Adipose tissue (tissue), 3 donors: ENCODE measurements around the gene ANKRD40. TPM values are rescaled to one million over a fixed set of nuclear protein-coding genes. Genes with fewer than 3 reads are reported as not detected.
A peak's percentile ranks its signal among the peaks of the same experiment; 100 is the strongest.
"Not testable (repeated sequence)": the region's sequence is repeated elsewhere in the genome, so short reads cannot be mapped to it uniquely, and the experiment has no call there.

Experiments
- H3K27ac ChIP-seq: one replicate; pipeline ENCODE4 v1.5.1; 2013; ENCODE audit warnings: low read depth, low read length
- WGBS, 3 donors: extraction: QIAGEN DNeasy Blood & Tissue Kit; methylation state at CpG; one replicate each; pipeline ENCODE4 v1.1.7; 2013; 5-methylcytosine and 5-hydroxymethylcytosine counted together
- polyA plus RNA-seq, 3 donors: library from polyadenylated mRNA; stranded (reverse); fragments of 200-250 nt; gene quantifications; one replicate each; pipeline ENCODE4 v1.2.3, GENCODE V29; 2013
- donor health status: healthy with polysubstance abuse.
- donor health status: Bipolar disorder and iron deficiency.
- donor health status: healthy.

Gene ANKRD40
- polyA plus RNA-seq, 3 donors, result 8.2 to 37.9 (median 35.7) TPM

- H3K27ac ChIP-seq, result peak within 1 kb of the TSS; percentile 71
- WGBS, 3 donors, result 1 to 2% (median 2%) methylated on average over 56 to 76 of the region's 76 CpGs
These were observed 11.6 kb upstream of the ANKRD40 start, which contains the start of gene LUC7L3 for GRCh38 chr17:50719144-50719923. LUC7L3 (plus strand) TSS chr17:50719603; CDS start chr17:50719733, 130 bp downstream.

DNA sequence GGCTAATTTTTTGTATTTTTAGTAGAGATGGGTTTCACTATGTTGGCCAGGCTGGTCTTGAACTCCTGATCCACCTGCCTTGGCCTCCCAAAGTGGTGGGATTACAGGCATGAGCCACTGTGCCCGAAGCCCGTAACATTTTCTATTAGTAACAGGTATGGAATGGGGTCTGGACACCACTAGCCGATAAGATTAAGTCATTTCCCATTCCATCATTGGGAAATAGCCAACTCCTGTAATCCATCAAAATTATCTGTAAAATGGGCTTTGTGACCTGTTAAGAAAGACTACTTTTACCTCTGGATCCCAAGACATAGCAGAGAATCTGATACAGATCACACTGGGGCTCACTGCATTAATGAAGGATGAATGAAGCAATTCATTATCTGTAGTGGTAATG, 7.8 kb upstream of the ANKRD40 start:
- no peak overlapping the region for H3K27ac ChIP-seq
- 83 to 90% (median 89%) methylated on average over 3 of the region's 3 CpGs for WGBS, 3 donors

GRCh38 chr17:50712641-50713040, 4.9 kb upstream of the ANKRD40 start:
- H3K27ac ChIP-seq, result no peak overlapping the region
- 87 to 88% (median 88%) methylated on average over 9 of the region's 9 CpGs for WGBS, 3 donors

- 89 to 95% (median 92%) methylated on average over 4 of the region's 4 CpGs for WGBS, 3 donors
- no peak overlapping the region for H3K27ac ChIP-seq
These were observed 2.9 kb upstream of the ANKRD40 start for GRCh38 chr17:50710650-50711049.

- 90 to 93% (median 90%) methylated on average over 2 of the region's 2 CpGs for WGBS, 3 donors
- H3K27ac ChIP-seq, result no peak overlapping the region
These were observed 2.3 kb upstream of the ANKRD40 start for GRCh38 chr17:50710025-50710424.

GRCh38 chr17:50709053-50709452, 1.3 kb upstream of the ANKRD40 start:
- H3K27ac ChIP-seq, result not testable (repeated sequence)
- WGBS, 3 donors, result 81 to 87% (median 83%) methylated on average over 4 of the region's 4 CpGs

DNA sequence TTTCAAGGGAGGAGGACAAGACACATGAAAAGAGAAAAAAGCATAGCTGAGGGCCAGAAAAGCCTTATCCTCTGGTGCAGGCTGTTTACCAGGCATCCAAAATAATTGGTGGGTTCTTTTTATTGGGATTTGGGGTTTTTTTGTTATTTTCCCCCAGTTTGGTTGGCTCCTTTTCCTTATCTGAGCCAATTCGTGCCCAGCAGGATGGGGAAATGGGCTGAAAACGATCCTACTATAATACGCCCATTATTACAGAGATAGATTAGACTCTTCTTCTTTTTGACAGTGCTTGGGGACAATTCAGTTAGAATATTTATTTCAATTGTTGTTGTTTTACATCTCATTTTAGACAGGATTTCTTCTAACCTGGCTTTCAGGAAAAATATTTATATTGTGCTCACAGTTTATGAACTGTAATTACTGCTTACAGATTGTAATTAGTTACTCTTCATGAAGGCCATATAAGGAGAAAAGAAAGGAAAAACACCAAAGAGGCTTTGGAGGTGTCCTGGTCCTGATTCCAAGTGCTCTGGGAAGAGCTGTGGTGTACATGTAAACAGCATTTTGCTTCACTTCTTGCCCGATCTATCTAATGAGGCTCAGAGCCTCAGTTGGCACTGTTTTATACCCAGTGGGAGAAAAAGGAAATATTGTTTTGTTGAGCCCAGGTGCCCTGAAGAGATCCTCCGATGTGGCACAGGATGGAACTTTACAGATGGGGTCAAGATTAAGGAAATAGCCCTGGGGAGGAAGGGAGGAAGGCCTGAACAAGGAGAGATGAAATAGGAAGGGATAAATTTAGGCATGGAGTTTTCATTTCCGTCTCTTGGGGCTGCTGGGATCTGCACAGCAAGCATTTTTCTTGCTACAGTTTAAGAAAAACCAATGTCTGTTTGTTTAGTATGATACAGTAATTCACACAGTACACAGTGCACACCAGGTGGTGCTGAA, 611 bp upstream of the ANKRD40 start:
- peak overlapping the region; percentile 56 for H3K27ac ChIP-seq
- 2 to 7% (median 3%) methylated on average over 6 of the region's 6 CpGs for WGBS, 3 donors

DNA sequence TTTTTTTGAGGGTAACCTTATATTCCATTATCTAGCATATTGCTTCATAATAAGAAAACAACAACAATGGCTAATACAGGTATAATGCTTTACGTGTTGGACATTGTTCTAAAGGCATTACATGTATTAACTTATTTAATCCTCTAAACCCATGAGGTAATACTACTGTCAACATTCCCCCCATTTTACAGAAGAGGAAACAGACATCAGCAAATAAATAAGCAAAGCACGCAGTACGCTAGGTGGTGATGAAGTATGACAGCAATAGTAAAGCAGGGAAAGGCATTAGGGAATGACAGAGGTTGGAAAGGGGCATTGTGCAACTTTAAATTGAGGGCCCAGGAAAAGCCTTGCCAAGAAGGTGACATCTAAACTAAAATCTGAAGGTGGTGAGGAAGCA, 4.6 kb downstream of the ANKRD40 start:
- H3K27ac ChIP-seq, result no peak overlapping the region
- 66 to 91% (median 88%) methylated on average over 3 of the region's 3 CpGs for WGBS, 3 donors

GRCh38 chr17:50699410-50699809, 8.3 kb downstream of the ANKRD40 start:
- WGBS, 3 donors, result 81 to 85% (median 83%) methylated on average over 7 of the region's 7 CpGs
- no peak overlapping the region for H3K27ac ChIP-seq

DNA sequence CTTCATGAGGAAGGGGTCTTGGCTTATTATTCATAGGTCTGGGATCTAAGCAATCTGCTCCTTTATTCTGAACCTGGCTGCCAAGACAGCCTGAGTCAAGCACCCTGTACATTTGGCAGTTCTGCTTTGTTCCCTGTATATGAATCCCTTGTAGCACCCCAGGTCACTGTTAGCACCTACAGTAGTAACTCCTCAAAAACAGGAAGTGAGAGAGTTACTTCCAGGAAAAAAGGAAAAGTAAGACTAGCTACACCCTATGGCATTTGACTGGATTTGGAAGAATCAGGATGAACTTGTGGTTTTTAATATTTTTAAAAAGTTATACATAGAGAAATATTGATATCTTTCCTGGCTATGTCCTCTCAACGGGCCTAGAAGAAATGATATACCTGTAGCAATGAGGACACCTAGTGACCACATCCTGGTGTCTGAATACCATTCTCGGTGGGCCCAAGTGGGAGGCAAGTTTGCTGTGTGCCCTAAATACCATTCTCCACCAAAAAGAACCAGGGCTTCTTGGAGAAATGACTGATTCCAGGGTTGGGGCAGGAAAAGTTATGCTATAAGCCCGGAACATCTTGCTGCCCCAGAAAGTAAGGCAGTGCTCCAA, 9.9 kb downstream of the ANKRD40 start:
- H3K27ac ChIP-seq, result no peak overlapping the region
- WGBS, 3 donors, result 39 to 53% (median 51%) methylated on average over 3 of the region's 3 CpGs

DNA sequence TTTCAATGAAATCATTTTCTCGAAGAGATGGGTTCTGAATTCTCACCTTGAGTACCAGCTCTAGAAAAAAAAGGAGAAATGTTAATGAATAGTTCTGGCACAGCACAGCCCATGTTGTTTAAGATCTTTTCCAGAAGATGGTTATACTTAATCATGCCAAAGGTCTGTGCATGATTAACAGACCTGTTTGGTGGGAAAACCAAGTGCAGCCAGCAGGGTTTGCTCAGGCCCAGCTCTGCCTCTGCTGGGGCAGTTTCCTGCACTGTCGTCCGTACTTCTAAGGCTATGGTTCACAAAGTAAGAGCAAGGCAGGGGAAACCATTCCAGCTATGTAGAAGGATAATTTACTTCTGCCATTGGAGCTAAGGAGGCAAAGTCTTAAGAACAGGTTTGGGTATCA, 10.7 kb downstream of the ANKRD40 start:
- no peak overlapping the region for H3K27ac ChIP-seq

GRCh38 chr17:50696365-50696879, 11.3 kb downstream of the ANKRD40 start:
- WGBS, 3 donors, result 82 to 93% (median 83%) methylated on average over 3 of the region's 3 CpGs
- no peak overlapping the region for H3K27ac ChIP-seq

More for the DNA sequence above, 10.7 kb downstream of the ANKRD40 start:
- WGBS, 3 donors, result 53 to 90% (median 78%) methylated on average over 3 of the region's 3 CpGs

DNA sequence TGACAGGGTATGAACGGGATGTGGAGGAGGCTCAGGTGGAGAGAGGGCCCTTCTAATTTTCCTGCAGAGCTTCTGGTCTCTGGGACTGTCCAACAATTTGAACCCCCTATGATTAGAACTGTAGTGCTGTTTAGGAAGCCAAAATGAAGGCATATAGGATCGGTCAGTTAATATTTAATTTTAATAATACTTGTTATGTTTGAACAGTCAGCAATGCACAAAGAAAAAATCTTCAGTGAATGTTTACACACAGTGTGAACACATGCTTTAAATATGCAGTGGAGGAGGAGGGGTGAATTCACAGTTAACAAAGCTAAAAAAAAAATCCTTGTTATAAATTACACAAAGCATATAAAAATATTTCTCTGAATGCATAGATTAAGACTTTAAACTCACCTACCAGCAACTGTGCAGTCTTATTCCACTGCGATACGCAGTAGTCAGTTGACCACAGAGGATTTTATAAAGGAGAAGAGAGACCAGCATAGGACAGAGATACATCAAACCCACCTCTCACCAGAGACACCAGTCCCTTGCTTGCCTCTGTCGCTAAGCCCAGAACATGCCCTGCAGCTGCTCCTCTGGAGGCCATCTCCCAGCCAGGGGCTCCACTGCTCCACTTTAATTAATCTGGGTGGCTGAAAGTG, 14.6 kb downstream of the ANKRD40 start:
- no peak overlapping the region for H3K27ac ChIP-seq
- 32 to 95% (median 82%) methylated on average over 5 of the region's 5 CpGs for WGBS, 3 donors

GRCh38 chr17:50692448-50693035, 15.2 kb downstream of the ANKRD40 start:
- H3K27ac ChIP-seq, result no peak overlapping the region
- 29 to 89% (median 81%) methylated on average over 6 of the region's 6 CpGs for WGBS, 3 donors

- WGBS, 3 donors, result 21 to 78% (median 61%) methylated on average over 6 of the region's 6 CpGs
- no peak overlapping the region for H3K27ac ChIP-seq
These were observed 15.9 kb downstream of the ANKRD40 start for GRCh38 chr17:50691550-50692447.

DNA sequence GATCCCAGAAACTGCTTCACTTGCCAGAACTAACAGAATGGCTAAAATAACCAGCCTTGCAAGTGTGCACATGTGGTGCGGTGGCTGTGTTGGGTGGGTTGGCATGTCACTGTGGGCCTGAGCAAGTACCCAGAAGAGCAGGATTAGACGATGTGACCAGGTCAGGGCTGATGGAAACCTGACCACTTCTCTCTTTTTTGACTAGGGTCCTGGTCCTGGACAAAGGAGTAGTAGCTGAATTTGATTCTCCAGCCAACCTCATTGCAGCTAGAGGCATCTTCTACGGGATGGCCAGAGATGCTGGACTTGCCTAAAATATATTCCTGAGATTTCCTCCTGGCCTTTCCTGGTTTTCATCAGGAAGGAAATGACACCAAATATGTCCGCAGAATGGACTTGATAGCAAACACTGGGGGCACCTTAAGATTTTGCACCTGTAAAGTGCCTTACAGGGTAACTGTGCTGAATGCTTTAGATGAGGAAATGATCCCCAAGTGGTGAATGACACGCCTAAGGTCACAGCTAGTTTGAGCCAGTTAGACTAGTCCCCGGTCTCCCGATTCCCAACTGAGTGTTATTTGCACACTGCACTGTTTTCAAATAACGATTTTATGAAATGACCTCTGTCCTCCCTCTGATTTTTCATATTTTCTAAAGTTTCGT, 16.7 kb downstream of the ANKRD40 start:
- WGBS, 3 donors, result 33 to 72% (median 61%) methylated on average over 9 of the region's 9 CpGs
- no peak overlapping the region for H3K27ac ChIP-seq
